Amniotic stem cell (primary cell): ENCODE measurements around the gene SRSF2.
"Not testable (repeated sequence)": the region's sequence is repeated elsewhere in the genome, so short reads cannot be mapped to it uniquely, and the experiment has no call there.

Source experiments
- DNase-seq: peaks from one replicate; lab custom pipeline; 2025; lab: John Stamatoyannopoulos, UW

SRSF2 gene

GRCh38 chr17:76700617-76701470, 36.3 kb downstream of the SRSF2 start:
- peak; percentile 76 for DNase-seq

GRCh38 chr17:76700270-76700616, 36.9 kb downstream of the SRSF2 start:
- DNase-seq, result no peak

GRCh38 chr17:76698466-76698977, 38.6 kb downstream of the SRSF2 start:
- DNase-seq, result not testable (repeated sequence)

- no peak for DNase-seq
These were observed 39.2 kb downstream of the SRSF2 start for GRCh38 chr17:76697702-76698465.

- DNase-seq, result no peak
These were observed 40.1 kb downstream of the SRSF2 start for GRCh38 chr17:76696763-76697701.

- DNase-seq, result no peak
These were observed 41.9 kb downstream of the SRSF2 start for GRCh38 chr17:76695059-76695831.

- no peak for DNase-seq
These were observed 45.5 kb downstream of the SRSF2 start for GRCh38 chr17:76691379-76692191.

- no peak for DNase-seq
These were observed 46.4 kb downstream of the SRSF2 start for GRCh38 chr17:76690596-76691280.

- DNase-seq, result no peak
These were observed 47.3 kb downstream of the SRSF2 start for GRCh38 chr17:76689859-76690258.

GRCh38 chr17:76688165-76688622, 48.9 kb downstream of the SRSF2 start:
- DNase-seq, result no peak

GRCh38 chr17:76687298-76688164, 49.6 kb downstream of the SRSF2 start:
- DNase-seq, result no peak

- no peak for DNase-seq
These were observed 50.4 kb downstream of the SRSF2 start for GRCh38 chr17:76686538-76687297.

GRCh38 chr17:76685846-76686245, 51.3 kb downstream of the SRSF2 start:
- DNase-seq, result no peak

- DNase-seq, result no peak
These were observed 51.8 kb downstream of the SRSF2 start for GRCh38 chr17:76685366-76685765.

GRCh38 chr17:76684756-76685155, 52.4 kb downstream of the SRSF2 start:
- DNase-seq, result no peak
